CMK (cell line): ENCODE data around the gene ALPP.
"Not testable (repeated sequence)": the region's sequence is repeated elsewhere in the genome, so short reads cannot be mapped to it uniquely, and the experiment has no call there.

Experiments
- DNase-seq: peaks from one replicate; pipeline ENCODE4 v3.0.0-alpha.2; 2010; ENCODE audit warnings: low read depth

ALPP gene

GRCh38 chr2:232378735-232379151, at the start of gene ALPP:
Gene ALPP, plus strand, starts transcription at chr2:232378751. Its CDS starts 52 bp downstream, at chr2:232378803.
- not testable (repeated sequence) for DNase-seq

GRCh38 chr2:232329716-232330067, 48.9 kb upstream of the ALPP start:
- DNase-seq, result no peak

- DNase-seq, result no peak
Measured at GRCh38 chr2:232330068-232330999, 48.2 kb upstream of the ALPP start.

- not testable (repeated sequence) for DNase-seq
Measured at GRCh38 chr2:232331061-232331460, 47.5 kb upstream of the ALPP start.

GRCh38 chr2:232331641-232332040, 46.9 kb upstream of the ALPP start:
- DNase-seq, result not testable (repeated sequence)

GRCh38 chr2:232332244-232332939, 46.2 kb upstream of the ALPP start:
- DNase-seq, result not testable (repeated sequence)

GRCh38 chr2:232332940-232333259, 45.7 kb upstream of the ALPP start:
- DNase-seq, result no peak

- no peak for DNase-seq
Measured at GRCh38 chr2:232333361-232334135, 45.0 kb upstream of the ALPP start.

GRCh38 chr2:232334136-232334884, 44.2 kb upstream of the ALPP start:
- not testable (repeated sequence) for DNase-seq

- DNase-seq, result not testable (repeated sequence)
Measured at GRCh38 chr2:232334885-232335205, 43.7 kb upstream of the ALPP start.

- not testable (repeated sequence) for DNase-seq
Measured at GRCh38 chr2:232335206-232335858, 43.2 kb upstream of the ALPP start.

GRCh38 chr2:232335859-232336215, 42.7 kb upstream of the ALPP start:
- DNase-seq, result no peak

GRCh38 chr2:232336241-232336736, 42.3 kb upstream of the ALPP start:
- DNase-seq, result no peak

- no peak for DNase-seq
Measured at GRCh38 chr2:232336981-232337720, 41.4 kb upstream of the ALPP start.

- DNase-seq, result not testable (repeated sequence)
Measured at GRCh38 chr2:232338094-232338758, 40.3 kb upstream of the ALPP start.

GRCh38 chr2:232338759-232339106, 39.8 kb upstream of the ALPP start:
- DNase-seq, result no peak

GRCh38 chr2:232339121-232340081, 39.1 kb upstream of the ALPP start:
- no peak for DNase-seq

- DNase-seq, result no peak
Measured at GRCh38 chr2:232340171-232340935, 38.2 kb upstream of the ALPP start.
